CD8-positive, alpha-beta memory T cell (primary cell): ENCODE results near the gene MGAT4C. TPM values are rescaled to one million over a fixed set of nuclear protein-coding genes. Genes with fewer than 3 reads are reported as not detected.

Experiments
- CTCF ChIA-PET: fragments of 350-600 bp; sonication (Branson Sonifier 250); formaldehyde crosslinking; loops from one replicate; lab custom pipeline; 2021; ENCODE audit warnings: antibody characterized with exemption; lab: Charles Lee
- POLR2A ChIA-PET: fragments of 350-600 bp; sonication (Branson Sonifier 250); formaldehyde crosslinking; loops from one replicate; lab custom pipeline; 2021; ENCODE audit warnings: antibody characterized with exemption; lab: Charles Lee
- DNase-seq, 5 donors: peaks; one replicate each; pipeline versions ENCODE4 v3.0.0 to v3.0.0-alpha.2; 2020 to 2022; ENCODE audit warnings: mixed read lengths in 1 of 5
- H3K27ac ChIP-seq: one replicate; pipeline ENCODE4 v1.7.0; 2013; ENCODE audit warnings: low read depth, mild to moderate bottlenecking, low read length, moderate library complexity
- H3K27me3 ChIP-seq: 2 replicates; pipeline ENCODE4 v1.7.0; 2013; ENCODE audit warnings: low read length, mild to moderate bottlenecking; ENCODE audit not compliant: insufficient read depth, poor library complexity, severe bottlenecking
- H3K36me3 ChIP-seq: 2 replicates; pipeline ENCODE4 v1.7.0; 2013; ENCODE audit warnings: mild to moderate bottlenecking, low read length, moderate library complexity; ENCODE audit not compliant: insufficient read depth
- H3K4me1 ChIP-seq: 2 replicates; pipeline ENCODE4 v1.7.0; 2013; ENCODE audit warnings: mild to moderate bottlenecking, low read length, moderate library complexity; ENCODE audit not compliant: insufficient read depth
- H3K4me3 ChIP-seq: 2 replicates; pipeline ENCODE4 v1.7.0; 2013; ENCODE audit warnings: mild to moderate bottlenecking, low read length
- H3K9me3 ChIP-seq: 2 replicates; pipeline ENCODE4 v1.7.0; 2013; ENCODE audit warnings: mild to moderate bottlenecking, low read length
- H3K27ac Mint-ChIP-seq, 8 donors: one replicate each; pipeline ENCODE4 v1.8.0; 2020 to 2021; ENCODE audit warnings: mixed read lengths in 8 of 8, mild to moderate bottlenecking in 6 of 8, inconsistent platforms in 3 of 8, moderate library complexity in 3 of 8
- H3K27me3 Mint-ChIP-seq, 2 donors: one replicate each; pipeline ENCODE4 v1.8.0; 2020 to 2021; ENCODE audit warnings: mixed read lengths in 2 of 2, mild to moderate bottlenecking in 1 of 2, moderate library complexity in 1 of 2
- H3K36me3 Mint-ChIP-seq, 3 donors: one replicate each; pipeline ENCODE4 v1.8.0; 2020 to 2021; ENCODE audit warnings: mixed read lengths in 3 of 3, inconsistent platforms in 1 of 3, mild to moderate bottlenecking in 1 of 3
- H3K4me1 Mint-ChIP-seq, 3 donors: one replicate each; pipeline ENCODE4 v1.8.0; 2020 to 2021; ENCODE audit warnings: mixed read lengths in 3 of 3, inconsistent platforms in 1 of 3, mild to moderate bottlenecking in 1 of 3
- H3K4me3 Mint-ChIP-seq, 7 donors: one replicate each; pipeline ENCODE4 v1.8.0; 2020 to 2021; ENCODE audit warnings: mixed read lengths in 7 of 7, mild to moderate bottlenecking in 6 of 7, moderate library complexity in 4 of 7, inconsistent platforms in 2 of 7
- H3K9me3 Mint-ChIP-seq, 5 donors: one replicate each; pipeline ENCODE4 v1.8.0; 2020 to 2022; ENCODE audit warnings: mixed read lengths in 5 of 5, mild to moderate bottlenecking in 3 of 5, moderate library complexity in 2 of 5, inconsistent platforms in 1 of 5
- polyA plus RNA-seq: library from polyadenylated mRNA; unstranded; fragments of 300-500 nt; fragmentation: Illumina TruSeq; gene quantifications from one replicate; pipeline ENCODE4 v1.2.3, GENCODE V29; 2021
- total RNA-seq, 2 experiments: library from RNA; stranded (reverse); gene quantifications; one replicate each; pipeline ENCODE4 v1.2.3, GENCODE V29; 2021

The MGAT4C gene
- total and polyA plus RNA-seq, 3 experiments from 2014 or later = not detected

DNA sequence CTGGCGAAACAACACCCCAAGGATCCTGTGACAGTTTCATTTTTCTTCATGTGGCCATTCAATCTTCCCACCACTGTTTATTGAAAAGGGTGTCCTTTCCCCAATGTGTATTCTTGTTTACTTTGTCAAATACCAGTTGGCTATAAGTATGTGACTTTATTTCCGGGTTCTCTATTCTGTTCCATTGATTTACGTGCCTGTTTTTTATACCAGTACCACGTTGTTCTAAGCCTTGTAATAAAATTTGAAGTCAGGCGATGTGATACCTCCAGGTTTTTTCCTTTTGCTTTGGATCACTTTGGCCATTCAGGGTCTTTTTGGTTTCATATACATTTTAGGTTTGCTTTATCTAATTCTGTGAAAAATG is 9.1 kb upstream of the MGAT4C start:
- Mint-ChIP-seq H3K36me3 (no peaks in the 10 kb centered on the region), H3K4me3 (no peak overlapping the region)

DNA sequence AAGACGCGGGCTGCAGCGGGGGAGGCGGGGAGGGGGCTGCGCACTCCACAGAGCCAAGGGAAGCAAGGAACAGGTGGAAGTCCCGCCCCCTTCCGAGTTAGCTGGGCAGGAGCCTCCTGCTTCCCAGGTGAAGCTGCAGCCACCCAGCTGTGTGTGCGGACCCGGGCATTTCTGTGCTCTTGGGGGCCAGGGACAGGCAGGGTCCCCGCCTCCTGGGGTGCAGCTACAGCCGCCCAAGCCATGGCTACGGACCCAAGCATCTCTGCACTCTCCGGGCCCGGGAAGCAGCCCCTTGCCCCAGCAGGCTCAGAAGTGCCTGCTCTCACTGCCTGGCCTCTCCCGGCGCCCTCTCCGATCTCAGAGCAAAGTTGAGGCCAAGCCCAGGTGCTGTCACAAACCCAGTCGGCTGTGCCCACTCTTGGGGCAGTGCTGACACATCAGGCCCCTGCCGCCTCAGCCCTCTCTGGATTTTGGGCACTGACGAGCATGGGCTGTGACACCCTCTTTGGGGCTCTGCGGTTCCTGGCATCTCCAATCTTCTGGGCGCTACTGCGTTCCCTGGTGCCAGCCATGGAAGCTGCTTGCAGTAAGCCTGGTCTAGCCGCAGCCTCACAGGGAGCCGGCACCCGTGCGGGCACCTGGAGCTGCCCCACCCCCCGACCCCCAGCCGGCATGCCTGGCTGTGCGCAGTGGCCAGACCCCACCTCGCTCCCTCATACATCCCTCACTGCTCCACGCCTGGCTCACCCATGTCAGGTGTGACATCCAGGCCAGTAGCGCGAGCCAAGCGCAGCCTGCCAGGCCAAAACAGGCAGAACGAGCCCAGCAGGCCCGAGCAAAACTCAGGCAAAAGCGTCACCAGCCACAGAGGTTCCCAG is 8.5 kb upstream of the MGAT4C start:
- Histone ChIP-seq H3K4me3 (no peak overlapping the region), H3K36me3 (no peaks in the 10 kb centered on the region), H3K27me3 (no peaks in the 10 kb centered on the region), H3K9me3 (no peaks in the 10 kb centered on the region), H3K4me1 (no peaks in the 10 kb centered on the region), H3K27ac (no peak overlapping the region)
- H3K36me3 Mint-ChIP-seq = no peaks in the 10 kb centered on the region
- CTCF ChIA-PET = no interaction called here
- H3K27me3 Mint-ChIP-seq = no peaks in the 10 kb centered on the region
- no peaks in the 10 kb centered on the region for H3K4me1 Mint-ChIP-seq
- no peak overlapping the region for H3K27ac Mint-ChIP-seq
- POLR2A ChIA-PET = no interaction called here
- H3K9me3 Mint-ChIP-seq = peaks cover 3 to 25% (median 7%) of the 10 kb centered on the region in 5 donors
- no peak overlapping the region for H3K4me3 Mint-ChIP-seq
- peak in 1 of 5 donors; percentile 33 for DNase-seq

More for the DNA sequence above, 9.1 kb upstream of the MGAT4C start:
- Mint-ChIP-seq H3K27me3 (no peaks in the 10 kb centered on the region), H3K4me1 (no peaks in the 10 kb centered on the region), H3K9me3 (peaks cover 3 to 26% (median 7%) of the 10 kb centered on the region in 5 donors), H3K27ac (no peak overlapping the region)
- CTCF ChIA-PET = no interaction called here
- Histone ChIP-seq H3K36me3 (no peaks in the 10 kb centered on the region), H3K4me1 (no peaks in the 10 kb centered on the region), H3K27ac (no peak overlapping the region), H3K27me3 (no peaks in the 10 kb centered on the region), H3K9me3 (no peaks in the 10 kb centered on the region), H3K4me3 (no peak overlapping the region)
- POLR2A ChIA-PET = no interaction called here
- DNase-seq = no peak

DNA sequence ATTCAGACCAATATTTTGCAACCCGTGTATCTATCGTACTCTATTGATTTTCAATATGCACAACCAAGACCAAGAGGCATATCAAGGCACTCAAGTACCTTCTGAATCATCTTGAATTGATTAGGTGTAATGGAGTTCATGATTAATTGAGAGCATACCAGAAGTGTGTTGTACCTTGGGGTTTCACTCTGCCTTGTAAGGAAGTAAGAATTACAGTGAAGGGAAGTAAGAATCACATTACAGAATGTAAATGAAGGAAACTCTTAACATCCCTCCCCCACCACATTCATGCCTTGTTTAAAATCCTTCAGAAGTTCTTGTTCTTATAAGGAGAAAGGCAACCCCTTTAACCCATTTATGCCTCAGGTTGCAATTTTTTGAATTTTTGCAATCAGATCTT is 5.4 kb upstream of the MGAT4C start:
- H3K27me3 Mint-ChIP-seq = no peaks in the 10 kb centered on the region
- H3K4me3 ChIP-seq = no peak overlapping the region
- no peaks in the 10 kb centered on the region for H3K4me1 ChIP-seq
- H3K9me3 Mint-ChIP-seq = peaks cover 3 to 16% (median 6%) of the 10 kb centered on the region in 5 donors
- no peak overlapping the region for H3K27ac ChIP-seq
- H3K4me3 Mint-ChIP-seq = no peak overlapping the region
- no peak for DNase-seq
- CTCF ChIA-PET = no interaction called here
- no peaks in the 10 kb centered on the region for H3K27me3 ChIP-seq
- H3K9me3 ChIP-seq = no peaks in the 10 kb centered on the region
- no peaks in the 10 kb centered on the region for H3K36me3 ChIP-seq
- POLR2A ChIA-PET = no interaction called here
- H3K4me1 Mint-ChIP-seq = no peaks in the 10 kb centered on the region
- no peak overlapping the region for H3K27ac Mint-ChIP-seq
- H3K36me3 Mint-ChIP-seq = no peaks in the 10 kb centered on the region

DNA sequence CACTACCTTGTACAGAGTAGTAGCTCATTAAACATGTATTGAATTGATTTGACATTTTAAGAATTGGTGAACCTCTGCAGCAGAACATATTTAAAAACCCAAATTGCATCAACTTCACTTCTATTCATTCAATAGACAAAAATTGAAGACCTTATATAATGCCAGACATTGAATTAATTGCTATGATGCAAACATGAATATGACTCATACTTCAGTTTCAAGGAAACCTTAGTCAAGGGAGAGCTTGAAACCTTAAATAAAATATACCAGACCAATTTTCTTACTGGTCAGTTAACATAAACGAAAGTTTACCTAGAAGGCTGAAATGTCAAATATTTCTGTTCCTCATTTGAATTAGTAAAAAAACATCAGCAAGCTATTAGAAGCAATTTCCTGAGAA is 5.0 kb upstream of the MGAT4C start:
- H3K9me3 Mint-ChIP-seq = peaks cover 3 to 15% (median 4%) of the 10 kb centered on the region in 5 donors
- DNase-seq = no peak

DNA sequence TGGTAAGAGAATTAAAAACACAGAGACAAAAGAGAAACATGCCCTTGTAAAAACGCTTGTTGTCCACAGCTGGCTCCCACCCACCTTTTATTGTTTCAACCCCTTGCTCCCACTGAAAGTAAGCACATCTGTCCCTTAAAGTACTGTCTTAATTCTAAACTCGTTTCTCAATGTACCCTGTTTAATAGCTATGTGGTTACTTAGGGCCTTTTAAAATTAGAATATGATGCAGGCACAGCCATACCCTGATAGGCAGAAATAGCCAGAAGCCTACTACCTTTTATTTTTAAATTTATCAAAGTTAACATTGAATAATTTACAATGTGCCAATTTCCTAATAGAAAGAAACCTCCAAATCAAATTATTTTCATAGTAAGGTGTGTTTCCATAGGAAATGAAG is 4.0 kb upstream of the MGAT4C start:
- Histone ChIP-seq H3K36me3 (no peaks in the 10 kb centered on the region), H3K4me3 (no peak overlapping the region), H3K27me3 (no peaks in the 10 kb centered on the region), H3K4me1 (no peaks in the 10 kb centered on the region), H3K27ac (no peak overlapping the region), H3K9me3 (no peaks in the 10 kb centered on the region)
- no peak overlapping the region for H3K27ac Mint-ChIP-seq
- no peaks in the 10 kb centered on the region for H3K36me3 Mint-ChIP-seq
- no peak for DNase-seq
- no peaks in the 10 kb centered on the region for H3K27me3 Mint-ChIP-seq
- H3K4me3 Mint-ChIP-seq = no peak overlapping the region
- peaks cover 0 to 10% (median 2%) of the 10 kb centered on the region in 5 donors for H3K9me3 Mint-ChIP-seq
- H3K4me1 Mint-ChIP-seq = no peaks in the 10 kb centered on the region
- CTCF ChIA-PET = no interaction called here
- POLR2A ChIA-PET = no interaction called here

More for the DNA sequence above, 5.0 kb upstream of the MGAT4C start:
- ChIA-PET POLR2A (no interaction called here), CTCF (no interaction called here)
- no peaks in the 10 kb centered on the region for H3K27me3 ChIP-seq
- H3K9me3 ChIP-seq = no peaks in the 10 kb centered on the region
- H3K36me3 ChIP-seq = no peaks in the 10 kb centered on the region
- Mint-ChIP-seq H3K36me3 (no peaks in the 10 kb centered on the region), H3K4me3 (no peak overlapping the region), H3K4me1 (no peaks in the 10 kb centered on the region), H3K27ac (no peak overlapping the region), H3K27me3 (no peaks in the 10 kb centered on the region)
- no peaks in the 10 kb centered on the region for H3K4me1 ChIP-seq
- H3K27ac ChIP-seq = no peak overlapping the region
- no peak overlapping the region for H3K4me3 ChIP-seq

DNA sequence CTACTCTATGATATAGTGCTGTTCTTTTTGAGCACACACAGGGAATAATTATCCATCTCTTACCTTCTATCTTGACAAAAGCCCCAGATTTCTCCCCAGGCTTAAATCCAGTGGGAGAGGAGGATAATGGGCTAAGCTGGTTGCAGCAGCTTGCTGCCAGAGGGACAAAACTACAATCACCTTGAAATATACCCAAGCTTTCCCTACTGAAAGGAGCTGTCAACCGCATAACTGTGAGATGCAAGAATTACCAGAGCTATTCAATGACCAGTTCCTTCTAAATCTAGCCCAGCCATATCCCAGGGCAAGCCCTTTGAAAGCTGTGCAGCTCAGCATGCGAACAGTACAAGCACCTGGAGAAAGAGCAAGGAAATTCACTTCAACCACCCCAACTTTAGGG is 943 bp upstream of the MGAT4C start:
- H3K27ac Mint-ChIP-seq = no peak overlapping the region
- H3K9me3 Mint-ChIP-seq = peaks cover 0 to 16% (median 0%) of the 10 kb centered on the region in 5 donors
- DNase-seq = no peak
- Histone ChIP-seq H3K27me3 (no peaks in the 10 kb centered on the region), H3K4me3 (no peak overlapping the region), H3K36me3 (no peaks in the 10 kb centered on the region), H3K4me1 (no peaks in the 10 kb centered on the region), H3K27ac (no peak overlapping the region), H3K9me3 (no peaks in the 10 kb centered on the region)
- ChIA-PET CTCF (no interaction called here), POLR2A (no interaction called here)
- H3K4me1 Mint-ChIP-seq = no peaks in the 10 kb centered on the region
- no peaks in the 10 kb centered on the region for H3K36me3 Mint-ChIP-seq
- H3K4me3 Mint-ChIP-seq = no peak overlapping the region
- H3K27me3 Mint-ChIP-seq = no peaks in the 10 kb centered on the region

DNA sequence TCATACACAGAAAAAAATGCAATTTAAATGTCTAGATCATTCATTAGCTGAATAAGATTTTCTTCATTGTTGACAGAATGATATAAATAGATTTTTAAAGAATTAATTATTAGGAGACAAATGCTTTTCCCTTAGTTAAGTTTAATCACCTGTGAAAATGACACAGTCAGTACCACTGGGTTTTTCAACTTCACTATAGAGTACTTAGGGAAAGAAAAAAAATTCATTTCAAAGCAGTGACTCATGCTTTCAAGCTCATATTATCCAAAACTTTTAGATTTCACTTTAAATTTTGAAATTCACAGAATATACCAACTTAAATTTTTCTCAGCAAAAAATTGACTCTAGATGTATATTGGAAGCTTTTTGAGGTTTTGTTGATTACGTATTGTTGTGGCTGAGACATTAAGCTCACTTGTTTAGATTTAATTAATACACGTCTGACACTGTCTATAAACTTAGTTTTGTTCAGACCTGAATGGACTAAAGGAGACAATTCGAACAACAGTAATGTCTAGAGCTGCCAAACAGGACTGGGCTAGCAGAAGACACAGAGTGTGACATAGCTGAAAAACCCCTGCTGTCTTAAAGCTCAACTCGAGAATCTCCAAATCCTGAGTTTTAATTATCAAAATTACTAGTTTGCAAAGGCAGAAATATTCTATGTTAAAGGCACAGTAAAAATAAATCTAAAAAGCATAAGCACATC is 1.6 kb downstream of the MGAT4C start:
- no peak overlapping the region for H3K27ac ChIP-seq
- no peaks in the 10 kb centered on the region for H3K4me1 Mint-ChIP-seq
- no peak overlapping the region for H3K4me3 ChIP-seq
- no peaks in the 10 kb centered on the region for H3K27me3 Mint-ChIP-seq
- H3K36me3 Mint-ChIP-seq = no peaks in the 10 kb centered on the region
- H3K4me1 ChIP-seq = no peaks in the 10 kb centered on the region
- ChIA-PET POLR2A (no interaction called here), CTCF (no interaction called here)
- H3K4me3 Mint-ChIP-seq = no peak overlapping the region
- H3K27me3 ChIP-seq = no peaks in the 10 kb centered on the region
- DNase-seq = no peak
- H3K36me3 ChIP-seq = no peaks in the 10 kb centered on the region
- H3K9me3 ChIP-seq = no peaks in the 10 kb centered on the region
- H3K9me3 Mint-ChIP-seq = peaks cover 0 to 16% (median 0%) of the 10 kb centered on the region in 5 donors
- H3K27ac Mint-ChIP-seq = no peak overlapping the region

DNA sequence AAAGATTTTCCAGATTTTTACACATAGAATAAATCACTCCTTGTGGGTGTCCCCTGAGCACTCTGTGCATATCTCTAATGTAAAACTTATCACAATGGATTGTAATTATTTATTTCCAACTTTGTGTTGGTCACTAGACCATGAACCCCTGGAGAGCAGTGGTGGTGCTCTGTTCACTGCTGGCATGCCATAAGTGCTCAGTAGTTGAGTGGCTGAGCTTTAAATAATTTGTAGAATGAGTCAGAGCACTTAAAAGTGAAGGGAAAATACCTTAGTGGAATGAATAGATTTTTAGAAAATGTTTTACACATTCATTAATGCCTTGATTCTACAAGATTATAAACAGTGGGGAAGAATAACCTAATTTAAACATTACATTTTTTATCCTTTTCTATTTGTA is 6.3 kb downstream of the MGAT4C start:
- Histone ChIP-seq H3K27ac (no peak overlapping the region), H3K36me3 (no peaks in the 10 kb centered on the region), H3K4me1 (no peaks in the 10 kb centered on the region), H3K4me3 (no peak overlapping the region), H3K27me3 (no peaks in the 10 kb centered on the region), H3K9me3 (no peaks in the 10 kb centered on the region)
- ChIA-PET POLR2A (no interaction called here), CTCF (no interaction called here)
- Mint-ChIP-seq H3K27me3 (no peaks in the 10 kb centered on the region), H3K4me1 (no peaks in the 10 kb centered on the region), H3K4me3 (no peak overlapping the region), H3K9me3 (peaks cover 1 to 13% (median 3%) of the 10 kb centered on the region in 5 donors), H3K27ac (no peak overlapping the region), H3K36me3 (no peaks in the 10 kb centered on the region)
- DNase-seq = no peak
